HepG2 (cell line): ENCODE results near the gene PPP1R13B. TPM values are rescaled to one million over a fixed set of nuclear protein-coding genes. Genes with fewer than 3 reads are reported as not detected.

Experiments used
- CEBPZ ChIP-seq: IDR thresholded peaks from 2 replicates; pipeline ENCODE4 v1.6.1; 2012; ENCODE audit warnings: low read length, improper control_type of control experiment
- GZF1 ChIP-seq: sonication (generic); formaldehyde crosslinking; IDR thresholded peaks from 2 replicates; pipeline ENCODE4 v1.5.1; 2020; ENCODE audit warnings: mild to moderate bottlenecking, missing genetic modification reagents
- HDAC6 ChIP-seq: fragments of 200-600 bp; sonication (generic); IDR thresholded peaks from 2 replicates; pipeline ENCODE4 v1.7.0; 2017; ENCODE audit warnings: mild to moderate bottlenecking, antibody characterized with exemption, low read length, low read depth
- NR1H2 ChIP-seq: sonication (generic); formaldehyde crosslinking; IDR thresholded peaks from 2 replicates; pipeline ENCODE4 v1.8.1; 2022; ENCODE audit warnings: low read depth, missing genetic modification reagents, borderline replicate concordance
- SMYD3 ChIP-seq: sonication (generic); formaldehyde crosslinking; IDR thresholded peaks from 2 replicates; pipeline ENCODE4 v1.8.1; 2023; ENCODE audit warnings: mild to moderate bottlenecking, missing genetic modification reagents
- TEAD2 ChIP-seq: sonication (generic); formaldehyde crosslinking; IDR thresholded peaks from 2 replicates; pipeline ENCODE4 v1.9.0; 2021; ENCODE audit warnings: missing genetic modification reagents
- TP53 ChIP-seq: sonication (generic); formaldehyde crosslinking; conservative IDR thresholded peaks from 2 replicates; pipeline ENCODE4 v1.4.0; 2020; ENCODE audit warnings: missing genetic modification reagents
- ZNF703 ChIP-seq: sonication (generic); formaldehyde crosslinking; IDR thresholded peaks from 2 replicates; pipeline ENCODE4 v1.5.1; 2020; ENCODE audit warnings: missing genetic modification reagents, mild to moderate bottlenecking, moderate library complexity, borderline replicate concordance
- ZNF816 ChIP-seq: sonication (generic); formaldehyde crosslinking; IDR thresholded peaks from 2 replicates; pipeline ENCODE4 v1.8.0; 2022; ENCODE audit warnings: missing genetic modification reagents, mild to moderate bottlenecking, borderline replicate concordance
- ZSCAN29 ChIP-seq: sonication (generic); formaldehyde crosslinking; conservative IDR thresholded peaks from 2 replicates; pipeline ENCODE4 v1.4.0; 2020; ENCODE audit warnings: mild to moderate bottlenecking, missing genetic modification reagents
- polyA plus RNA-seq, 8 experiments: library from polyadenylated mRNA; depleted of rRNA in 3 of 8; stranded (reverse) in 7 of 8; unstranded in 1 of 8; fragments of >200 nt; fragmentation: Illumina TruSeq in 4 of 8; extraction: Trizol in 4 of 8; gene quantifications; 2 replicates each; pipeline versions ENCODE4 v1.2.1 to v1.2.3, GENCODE V29; 2011 to 2016; ENCODE audit warnings: low read depth in 4 of 8, missing spikeins in 1 of 8, mixed read lengths in 1 of 8; ENCODE audit not compliant: insufficient read depth in 1 of 8
- total RNA-seq, 5 experiments: library from RNA; depleted of rRNA; stranded (reverse); fragments of >200 nt; fragmentation: Illumina TruSeq; extraction: Trizol; gene quantifications; 2 replicates each; pipeline ENCODE4 v1.2.3, GENCODE V29; 2016; ENCODE audit warnings: low read depth in 1 of 5
- TF ChIP-seq, protein P1 (sequence below): sonication (generic); formaldehyde crosslinking; IDR thresholded peaks from 2 replicates; pipeline ENCODE4 v1.5.1; 2020; ENCODE audit warnings: mild to moderate bottlenecking, missing genetic modification reagents, moderate library complexity
- TF ChIP-seq, protein P2 (sequence below): sonication (generic); formaldehyde crosslinking; IDR thresholded peaks from 2 replicates; pipeline ENCODE4 v1.4.0; 2020; ENCODE audit warnings: missing genetic modification reagents, borderline replicate concordance

PPP1R13B gene
- total and polyA plus RNA-seq, 2 of the 13 experiments (the other 11 are each of a cell fraction or from before 2014, with no cell fraction given) = 4.6 to 9.4 TPM

- TF ChIP-seq, protein P1, sequence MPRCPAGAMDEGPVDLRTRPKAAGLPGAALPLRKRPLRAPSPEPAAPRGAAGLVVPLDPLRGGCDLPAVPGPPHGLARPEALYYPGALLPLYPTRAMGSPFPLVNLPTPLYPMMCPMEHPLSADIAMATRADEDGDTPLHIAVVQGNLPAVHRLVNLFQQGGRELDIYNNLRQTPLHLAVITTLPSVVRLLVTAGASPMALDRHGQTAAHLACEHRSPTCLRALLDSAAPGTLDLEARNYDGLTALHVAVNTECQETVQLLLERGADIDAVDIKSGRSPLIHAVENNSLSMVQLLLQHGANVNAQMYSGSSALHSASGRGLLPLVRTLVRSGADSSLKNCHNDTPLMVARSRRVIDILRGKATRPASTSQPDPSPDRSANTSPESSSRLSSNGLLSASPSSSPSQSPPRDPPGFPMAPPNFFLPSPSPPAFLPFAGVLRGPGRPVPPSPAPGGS (CRISPR knock-in tag) = peak; percentile 98
- TF ChIP-seq GZF1 (CRISPR knock-in tag) (peak; percentile 93), HDAC6 (no peak), SMYD3 (CRISPR knock-in tag) (no peak), TEAD2 (peak; percentile 23; the same call in 1 of the 2 replicates), ZNF703 (CRISPR knock-in tag) (peak; percentile 97), TP53 (CRISPR knock-in tag) (0 out of 2 replicates have a peak, but pooled peaks have one; percentile 16), ZSCAN29 (CRISPR knock-in tag) (0 out of 2 replicates have a peak, but pooled peaks have one; percentile 41), NR1H2 (peak; percentile 82; the same call in 1 of the 2 replicates), CEBPZ (no peak), ZNF816 (CRISPR knock-in tag) (peak; percentile 84; the same call in 1 of the 2 replicates)
- TF ChIP-seq, protein P2, sequence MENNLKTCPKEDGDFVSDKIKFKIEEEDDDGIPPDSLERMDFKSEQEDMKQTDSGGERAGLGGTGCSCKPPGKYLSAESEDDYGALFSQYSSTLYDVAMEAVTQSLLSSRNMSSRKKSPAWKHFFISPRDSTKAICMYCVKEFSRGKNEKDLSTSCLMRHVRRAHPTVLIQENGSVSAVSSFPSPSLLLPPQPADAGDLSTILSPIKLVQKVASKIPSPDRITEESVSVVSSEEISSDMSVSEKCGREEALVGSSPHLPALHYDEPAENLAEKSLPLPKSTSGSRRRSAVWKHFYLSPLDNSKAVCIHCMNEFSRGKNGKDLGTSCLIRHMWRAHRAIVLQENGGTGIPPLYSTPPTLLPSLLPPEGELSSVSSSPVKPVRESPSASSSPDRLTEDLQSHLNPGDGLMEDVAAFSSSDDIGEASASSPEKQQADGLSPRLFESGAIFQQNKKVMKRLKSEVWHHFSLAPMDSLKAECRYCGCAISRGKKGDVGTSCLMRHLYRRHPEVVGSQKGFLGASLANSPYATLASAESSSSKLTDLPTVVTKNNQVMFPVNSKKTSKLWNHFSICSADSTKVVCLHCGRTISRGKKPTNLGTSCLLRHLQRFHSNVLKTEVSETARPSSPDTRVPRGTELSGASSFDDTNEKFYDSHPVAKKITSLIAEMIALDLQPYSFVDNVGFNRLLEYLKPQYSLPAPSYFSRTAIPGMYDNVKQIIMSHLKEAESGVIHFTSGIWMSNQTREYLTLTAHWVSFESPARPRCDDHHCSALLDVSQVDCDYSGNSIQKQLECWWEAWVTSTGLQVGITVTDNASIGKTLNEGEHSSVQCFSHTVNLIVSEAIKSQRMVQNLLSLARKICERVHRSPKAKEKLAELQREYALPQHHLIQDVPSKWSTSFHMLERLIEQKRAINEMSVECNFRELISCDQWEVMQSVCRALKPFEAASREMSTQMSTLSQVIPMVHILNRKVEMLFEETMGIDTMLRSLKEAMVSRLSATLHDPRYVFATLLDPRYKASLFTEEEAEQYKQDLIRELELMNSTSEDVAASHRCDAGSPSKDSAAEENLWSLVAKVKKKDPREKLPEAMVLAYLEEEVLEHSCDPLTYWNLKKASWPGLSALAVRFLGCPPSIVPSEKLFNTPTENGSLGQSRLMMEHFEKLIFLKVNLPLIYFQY (CRISPR knock-in tag) = peak; percentile 72; the same call in 1 of the 2 replicates
Measured at GRCh38 chr14:103881268-103882201, 34.2 kb upstream of the PPP1R13B start (continued).
